ENCODE data around the gene PTPN1.
A peak's percentile ranks its signal among the peaks of the same experiment; 100 is the strongest.
"Not testable (repeated sequence)": the region's sequence is repeated elsewhere in the genome, so short reads cannot be mapped to it uniquely, and the experiment has no call there.

PTPN1 gene

DNA sequence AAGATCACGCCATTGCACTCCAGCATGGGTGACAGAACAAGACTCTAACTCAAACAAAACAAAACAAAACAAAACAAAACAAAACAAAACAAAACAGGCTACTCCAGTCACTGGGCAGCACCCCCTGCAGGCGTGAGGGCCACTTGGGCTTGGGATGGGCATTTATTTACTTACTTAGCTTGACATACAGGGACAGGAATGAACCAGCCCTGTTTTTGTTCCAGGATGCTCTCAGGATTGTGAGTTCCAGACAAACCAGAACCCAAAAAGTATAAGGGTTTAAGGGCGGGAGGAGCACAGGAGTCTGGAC lies 4.0 kb upstream of the PTPN1 start:
- H3K27me3 ChIP-seq (ENCODE audit: control insufficient read depth, low read length) = no peaks in the 10 kb centered on the region; the same call in 1 of the 2 replicates
- no peaks in the 10 kb centered on the region for H3K9me2 ChIP-seq (replicated peaks; ENCODE audit: control insufficient read depth, low read length)
- no peak for TF ChIP-seq EZH2phosphoT487 (IDR thresholded peaks at IDR 0.05; ENCODE audit: borderline replicate concordance, low read length)
- TF ChIP-seq, protein P1, sequence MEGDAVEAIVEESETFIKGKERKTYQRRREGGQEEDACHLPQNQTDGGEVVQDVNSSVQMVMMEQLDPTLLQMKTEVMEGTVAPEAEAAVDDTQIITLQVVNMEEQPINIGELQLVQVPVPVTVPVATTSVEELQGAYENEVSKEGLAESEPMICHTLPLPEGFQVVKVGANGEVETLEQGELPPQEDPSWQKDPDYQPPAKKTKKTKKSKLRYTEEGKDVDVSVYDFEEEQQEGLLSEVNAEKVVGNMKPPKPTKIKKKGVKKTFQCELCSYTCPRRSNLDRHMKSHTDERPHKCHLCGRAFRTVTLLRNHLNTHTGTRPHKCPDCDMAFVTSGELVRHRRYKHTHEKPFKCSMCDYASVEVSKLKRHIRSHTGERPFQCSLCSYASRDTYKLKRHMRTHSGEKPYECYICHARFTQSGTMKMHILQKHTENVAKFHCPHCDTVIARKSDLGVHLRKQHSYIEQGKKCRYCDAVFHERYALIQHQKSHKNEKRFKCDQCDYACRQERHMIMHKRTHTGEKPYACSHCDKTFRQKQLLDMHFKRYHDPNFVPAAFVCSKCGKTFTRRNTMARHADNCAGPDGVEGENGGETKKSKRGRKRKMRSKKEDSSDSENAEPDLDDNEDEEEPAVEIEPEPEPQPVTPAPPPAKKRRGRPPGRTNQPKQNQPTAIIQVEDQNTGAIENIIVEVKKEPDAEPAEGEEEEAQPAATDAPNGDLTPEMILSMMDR (IDR thresholded peaks at IDR 0.05; ENCODE audit: low read depth, low read length, poor library complexity, severe bottlenecking) = peak; percentile 30
- H3F3A ChIP-seq (ENCODE audit: control insufficient read depth, insufficient read depth) = 0 out of 2 replicates have a peak, but pooled peaks cover 3% of the 10 kb centered on the region
- no peaks in the 10 kb centered on the region for H3K9me3 ChIP-seq (ENCODE audit: control insufficient read depth, insufficient read depth, low read length)
- no peak overlapping the region for H3K4me2 ChIP-seq (ENCODE audit: low read length)
- peaks cover 2% of the 10 kb centered on the region; the same call in 1 of the 2 replicates for H3K36me3 ChIP-seq (ENCODE audit: control insufficient read depth, low read length)
- peaks cover 3% of the 10 kb centered on the region; the same call in 1 of the 2 replicates for H4K20me1 ChIP-seq (ENCODE audit: control insufficient read depth, insufficient read depth, low read depth, low read length)
- H3K27ac ChIP-seq (ENCODE audit: low read depth, low read length) = no peak overlapping the region
- no peak overlapping the region for H3K4me3 ChIP-seq (ENCODE audit: low read length)
- peaks cover 10% of the 10 kb centered on the region for H3K79me2 ChIP-seq (ENCODE audit: control insufficient read depth, low read length)
- H3K4me1 ChIP-seq (ENCODE audit: control insufficient read depth, low read length) = peaks cover 26% of the 10 kb centered on the region

DNA sequence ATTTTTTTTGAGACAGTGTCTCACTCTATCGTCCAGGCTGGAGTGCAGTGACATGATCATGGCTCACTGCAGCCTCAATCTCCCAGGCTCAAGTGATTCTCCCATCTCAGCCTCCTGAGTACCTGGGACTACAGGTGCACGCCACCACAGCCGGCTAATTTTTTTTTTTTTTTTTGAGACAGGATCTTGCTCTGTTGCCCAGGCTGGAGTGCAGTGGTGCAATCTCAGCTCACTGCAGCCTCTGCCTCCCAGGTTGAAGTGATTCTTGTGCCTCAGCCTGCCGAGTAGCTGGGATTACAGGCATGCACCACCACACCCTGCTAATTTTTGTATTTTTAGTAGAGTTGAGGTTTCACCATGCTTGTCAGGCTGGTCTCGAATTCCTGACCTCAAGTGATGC lies 2.4 kb upstream of the PTPN1 start:
- Histone ChIP-seq H3K4me1 (ENCODE audit: control insufficient read depth, low read length) (peaks cover 36% of the 10 kb centered on the region), H3K79me2 (ENCODE audit: control insufficient read depth, low read length) (peaks cover 25% of the 10 kb centered on the region), H4K20me1 (ENCODE audit: control insufficient read depth, insufficient read depth, low read depth, low read length) (peaks cover 13% of the 10 kb centered on the region)
- not testable (repeated sequence) for H3F3A ChIP-seq (ENCODE audit: control insufficient read depth, insufficient read depth); H3K9me2 ChIP-seq (replicated peaks; ENCODE audit: control insufficient read depth, low read length); H3K4me3 ChIP-seq (ENCODE audit: low read length); H3K4me2 ChIP-seq (ENCODE audit: low read length); H3K9me3 ChIP-seq (ENCODE audit: control insufficient read depth, insufficient read depth, low read length); H3K27ac ChIP-seq (ENCODE audit: low read depth, low read length); H3K36me3 ChIP-seq (ENCODE audit: control insufficient read depth, low read length); H3K27me3 ChIP-seq (ENCODE audit: control insufficient read depth, low read length)

DNA sequence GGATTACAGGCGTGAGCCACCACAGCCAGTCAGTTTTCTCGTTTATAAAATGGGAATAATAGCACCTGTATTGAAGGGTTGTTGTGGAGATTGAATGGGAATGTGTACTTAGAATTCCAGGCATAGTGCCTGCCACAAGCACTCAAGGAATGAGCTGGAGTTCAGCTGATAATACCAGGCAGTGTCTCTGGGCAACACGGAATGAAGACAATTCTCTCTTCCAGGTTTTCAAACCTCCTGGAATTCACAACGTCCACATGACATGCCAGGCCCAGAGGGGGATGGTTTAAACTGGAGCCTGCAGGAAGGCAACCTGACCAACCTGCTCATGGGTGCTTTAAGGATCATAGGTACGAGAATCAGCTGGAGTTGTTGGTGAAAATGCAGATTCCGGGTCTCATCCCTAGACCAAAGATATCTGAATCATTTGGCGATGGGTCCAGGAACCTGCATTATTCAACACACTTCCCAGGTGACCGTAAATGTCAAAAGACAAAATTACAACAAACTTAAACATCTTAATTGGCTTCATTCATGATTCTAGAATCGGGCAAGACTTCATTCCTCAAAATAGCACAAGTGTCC lies 1.9 kb upstream of the PTPN1 start:
- H3K36me3 ChIP-seq (ENCODE audit: control insufficient read depth, low read length) = peaks cover 2% of the 10 kb centered on the region; the same call in 1 of the 2 replicates
- H3K9me3 ChIP-seq (ENCODE audit: control insufficient read depth, insufficient read depth, low read length) = no peaks in the 10 kb centered on the region
- TF ChIP-seq, protein P1 (IDR thresholded peaks at IDR 0.05; ENCODE audit: low read depth, low read length, poor library complexity, severe bottlenecking) = no peak
- no peak for TF ChIP-seq EZH2phosphoT487 (IDR thresholded peaks at IDR 0.05; ENCODE audit: borderline replicate concordance, low read length)
- H3K4me1 ChIP-seq (ENCODE audit: control insufficient read depth, low read length) = peaks cover 41% of the 10 kb centered on the region
- H3K4me2 ChIP-seq (ENCODE audit: low read length) = no peak overlapping the region
- peaks cover 15% of the 10 kb centered on the region for H4K20me1 ChIP-seq (ENCODE audit: control insufficient read depth, insufficient read depth, low read depth, low read length)
- no peaks in the 10 kb centered on the region; the same call in 1 of the 2 replicates for H3K27me3 ChIP-seq (ENCODE audit: control insufficient read depth, low read length)
- no peaks in the 10 kb centered on the region for H3K9me2 ChIP-seq (replicated peaks; ENCODE audit: control insufficient read depth, low read length)
- 0 out of 2 replicates have a peak, but pooled peaks cover 7% of the 10 kb centered on the region for H3F3A ChIP-seq (ENCODE audit: control insufficient read depth, insufficient read depth)
- H3K27ac ChIP-seq (ENCODE audit: low read depth, low read length) = no peak overlapping the region
- no peak overlapping the region for H3K4me3 ChIP-seq (ENCODE audit: low read length)
- peaks cover 30% of the 10 kb centered on the region for H3K79me2 ChIP-seq (ENCODE audit: control insufficient read depth, low read length)

DNA sequence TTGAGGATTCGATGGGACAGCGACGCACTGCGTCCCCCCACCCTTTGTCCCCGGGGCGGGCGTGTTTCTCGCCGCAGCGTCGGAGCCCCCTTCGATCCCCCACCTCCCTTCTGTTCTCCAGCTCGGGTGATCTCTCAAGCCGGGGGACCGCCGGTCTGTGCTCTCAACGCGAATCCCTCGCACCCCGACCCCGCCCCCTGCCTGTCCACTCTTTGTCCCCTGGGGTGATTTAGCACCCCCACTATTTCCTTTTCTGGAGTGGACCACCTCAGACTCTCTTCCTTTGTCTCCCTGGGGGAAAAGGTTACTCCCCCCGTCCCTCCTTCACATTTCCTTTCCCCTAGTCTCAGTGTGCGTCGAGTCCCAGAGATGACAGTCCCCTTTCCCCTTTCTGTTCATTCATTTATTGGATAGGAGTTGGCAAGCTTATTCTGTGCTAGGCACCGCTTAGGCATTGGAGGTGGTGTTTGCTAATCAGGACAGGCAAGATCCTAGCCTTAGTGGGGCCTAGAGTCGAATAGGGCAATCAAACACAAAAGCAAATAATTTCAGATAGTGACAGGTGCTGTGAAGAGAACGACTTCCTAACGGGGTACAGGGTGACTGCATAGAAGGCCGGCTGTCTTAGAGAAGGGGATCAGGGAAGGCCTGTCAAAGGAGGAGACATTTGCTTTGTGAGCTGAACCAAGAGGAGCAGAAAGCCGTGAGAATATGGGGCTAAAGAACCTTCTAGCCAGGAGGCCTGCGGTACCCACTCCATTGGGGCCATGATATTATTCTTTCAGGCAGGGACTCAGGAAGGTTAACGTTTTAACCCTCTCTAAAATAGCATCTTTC lies 741 bp downstream of the PTPN1 start:
- Histone ChIP-seq H3K4me3 (ENCODE audit: low read length) (peak overlapping the region; percentile 74), H4K20me1 (ENCODE audit: control insufficient read depth, insufficient read depth, low read depth, low read length) (peaks cover 25% of the 10 kb centered on the region), H3F3A (ENCODE audit: control insufficient read depth, insufficient read depth) (0 out of 2 replicates have a peak, but pooled peaks cover 7% of the 10 kb centered on the region), H3K4me1 (ENCODE audit: control insufficient read depth, low read length) (peaks cover 51% of the 10 kb centered on the region), H3K79me2 (ENCODE audit: control insufficient read depth, low read length) (peaks cover 57% of the 10 kb centered on the region), H3K27ac (ENCODE audit: low read depth, low read length) (peak overlapping the region; percentile 53), H3K9me2 (replicated peaks; ENCODE audit: control insufficient read depth, low read length) (no peaks in the 10 kb centered on the region), H3K36me3 (ENCODE audit: control insufficient read depth, low read length) (peaks cover 2% of the 10 kb centered on the region; the same call in 1 of the 2 replicates), H3K9me3 (ENCODE audit: control insufficient read depth, insufficient read depth, low read length) (no peaks in the 10 kb centered on the region), H3K4me2 (ENCODE audit: low read length) (peak overlapping the region; percentile 71), H3K27me3 (ENCODE audit: control insufficient read depth, low read length) (no peaks in the 10 kb centered on the region)
- TF ChIP-seq, protein P1 (IDR thresholded peaks at IDR 0.05; ENCODE audit: low read depth, low read length, poor library complexity, severe bottlenecking) = no peak
- no peak for TF ChIP-seq EZH2phosphoT487 (IDR thresholded peaks at IDR 0.05; ENCODE audit: borderline replicate concordance, low read length)

Measured in DOHH2 (cell line).